PC-3 (cell line): Measurements from ENCODE around the gene ZBTB9.

ENCODE experiments used
- EZH2 ChIP-seq: fragments of 300-600 bp; sonication (generic); IDR thresholded peaks from one replicate; pipeline ENCODE4 v1.6.1; 2017; ENCODE audit warnings: antibody characterized with exemption, mild to moderate bottlenecking, low read length; ENCODE audit not compliant: unreplicated experiment
- EZH2phosphoT487 ChIP-seq: fragments of 300-600 bp; sonication (generic); IDR thresholded peaks from 2 replicates; pipeline ENCODE4 v1.6.1; 2018; ENCODE audit warnings: mild to moderate bottlenecking, antibody characterized with exemption, low read length, borderline replicate concordance
- TF ChIP-seq, protein P1 (sequence below): fragments of 300-600 bp; sonication (generic); conservative IDR thresholded peaks from 2 replicates; pipeline ENCODE4 v1.5.1; 2017; ENCODE audit warnings: antibody characterized with exemption, low read depth, mild to moderate bottlenecking, low read length

DNA sequence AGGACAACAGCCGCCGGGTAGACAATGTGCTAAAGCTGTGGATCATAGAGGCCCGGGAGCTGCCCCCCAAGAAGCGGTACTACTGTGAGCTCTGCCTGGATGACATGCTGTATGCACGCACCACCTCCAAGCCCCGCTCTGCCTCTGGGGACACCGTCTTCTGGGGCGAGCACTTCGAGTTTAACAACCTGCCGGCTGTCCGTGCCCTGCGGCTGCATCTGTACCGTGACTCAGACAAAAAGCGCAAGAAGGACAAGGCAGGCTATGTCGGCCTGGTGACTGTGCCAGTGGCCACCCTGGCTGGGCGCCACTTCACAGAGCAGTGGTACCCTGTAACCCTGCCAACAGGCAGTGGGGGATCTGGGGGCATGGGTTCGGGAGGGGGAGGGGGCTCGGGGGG, 16.7 kb upstream of the ZBTB9 start:
- TF ChIP-seq, protein P1, sequence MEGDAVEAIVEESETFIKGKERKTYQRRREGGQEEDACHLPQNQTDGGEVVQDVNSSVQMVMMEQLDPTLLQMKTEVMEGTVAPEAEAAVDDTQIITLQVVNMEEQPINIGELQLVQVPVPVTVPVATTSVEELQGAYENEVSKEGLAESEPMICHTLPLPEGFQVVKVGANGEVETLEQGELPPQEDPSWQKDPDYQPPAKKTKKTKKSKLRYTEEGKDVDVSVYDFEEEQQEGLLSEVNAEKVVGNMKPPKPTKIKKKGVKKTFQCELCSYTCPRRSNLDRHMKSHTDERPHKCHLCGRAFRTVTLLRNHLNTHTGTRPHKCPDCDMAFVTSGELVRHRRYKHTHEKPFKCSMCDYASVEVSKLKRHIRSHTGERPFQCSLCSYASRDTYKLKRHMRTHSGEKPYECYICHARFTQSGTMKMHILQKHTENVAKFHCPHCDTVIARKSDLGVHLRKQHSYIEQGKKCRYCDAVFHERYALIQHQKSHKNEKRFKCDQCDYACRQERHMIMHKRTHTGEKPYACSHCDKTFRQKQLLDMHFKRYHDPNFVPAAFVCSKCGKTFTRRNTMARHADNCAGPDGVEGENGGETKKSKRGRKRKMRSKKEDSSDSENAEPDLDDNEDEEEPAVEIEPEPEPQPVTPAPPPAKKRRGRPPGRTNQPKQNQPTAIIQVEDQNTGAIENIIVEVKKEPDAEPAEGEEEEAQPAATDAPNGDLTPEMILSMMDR, result no peak
- TF ChIP-seq EZH2 (no peak), EZH2phosphoT487 (no peak)
